ENCODE measurements around the gene RNF8.

GRCh38 chr6:37373822-37374471 lies 20.2 kb downstream of the RNF8 start:
- no peak for TF ChIP-seq CTCF (IDR thresholded peaks at IDR 0.05)
- TF ChIP-seq POLR2A (IDR thresholded peaks at IDR 0.05) = no peak
